Keratinocyte (primary cell): Measurements from ENCODE around the gene NDUFA11.

ENCODE experiments used
- EZH2 ChIP-seq: IDR thresholded peaks from one replicate; pipeline ENCODE4 v1.6.1; 2012; ENCODE audit warnings: inconsistent platforms, mild to moderate bottlenecking, low read length, moderate library complexity
- TF ChIP-seq, protein P1 (sequence below), 3 experiments: IDR thresholded peaks in 1 of 3; conservative IDR thresholded peaks in 1 of 3; optimal IDR thresholded peaks in 1 of 3; 2 replicates in 2 of 3; 3 replicates in 1 of 3; pipeline versions ENCODE3 to v1.5.1; 2011; ENCODE audit warnings: low read length in 3 of 3, mild to moderate bottlenecking in 3 of 3, moderate library complexity in 2 of 3, control low read depth in 1 of 3, inconsistent platforms in 1 of 3; ENCODE audit not compliant: insufficient read depth in 2 of 3; ENCODE audit errors: extremely low read depth in 1 of 3

DNA sequence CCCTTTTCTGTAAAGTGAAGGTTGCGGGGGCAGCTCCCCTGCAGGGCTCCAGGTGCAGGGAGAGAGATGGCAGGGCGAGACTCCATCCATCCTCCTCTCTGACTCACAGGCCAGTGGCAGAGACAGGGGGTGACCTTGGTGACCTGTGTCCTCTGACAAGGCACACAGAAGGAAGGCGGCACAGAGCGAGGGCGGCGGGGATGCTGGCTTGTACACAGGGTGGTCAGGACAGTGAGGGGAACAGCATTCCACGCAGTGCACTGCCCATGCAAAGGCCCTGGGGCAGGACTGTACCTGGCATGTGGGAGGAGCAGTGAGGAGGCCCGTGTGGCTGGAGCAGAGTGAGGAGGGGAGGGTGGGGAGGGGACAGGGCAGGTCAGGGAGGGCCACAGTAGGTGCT is 7.7 kb downstream of the NDUFA11 start:
- TF ChIP-seq, protein P1, sequence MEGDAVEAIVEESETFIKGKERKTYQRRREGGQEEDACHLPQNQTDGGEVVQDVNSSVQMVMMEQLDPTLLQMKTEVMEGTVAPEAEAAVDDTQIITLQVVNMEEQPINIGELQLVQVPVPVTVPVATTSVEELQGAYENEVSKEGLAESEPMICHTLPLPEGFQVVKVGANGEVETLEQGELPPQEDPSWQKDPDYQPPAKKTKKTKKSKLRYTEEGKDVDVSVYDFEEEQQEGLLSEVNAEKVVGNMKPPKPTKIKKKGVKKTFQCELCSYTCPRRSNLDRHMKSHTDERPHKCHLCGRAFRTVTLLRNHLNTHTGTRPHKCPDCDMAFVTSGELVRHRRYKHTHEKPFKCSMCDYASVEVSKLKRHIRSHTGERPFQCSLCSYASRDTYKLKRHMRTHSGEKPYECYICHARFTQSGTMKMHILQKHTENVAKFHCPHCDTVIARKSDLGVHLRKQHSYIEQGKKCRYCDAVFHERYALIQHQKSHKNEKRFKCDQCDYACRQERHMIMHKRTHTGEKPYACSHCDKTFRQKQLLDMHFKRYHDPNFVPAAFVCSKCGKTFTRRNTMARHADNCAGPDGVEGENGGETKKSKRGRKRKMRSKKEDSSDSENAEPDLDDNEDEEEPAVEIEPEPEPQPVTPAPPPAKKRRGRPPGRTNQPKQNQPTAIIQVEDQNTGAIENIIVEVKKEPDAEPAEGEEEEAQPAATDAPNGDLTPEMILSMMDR (optimal IDR thresholded peaks at IDR 0.05 in 1 of 3, IDR thresholded peaks at IDR 0.05 in 1 of 3, conservative IDR thresholded peaks at IDR 0.05 in 1 of 3; ENCODE audit: extremely low read depth in 1 of 3, insufficient read depth in 2 of 3, low read length in 3 of 3): no peak
- TF ChIP-seq EZH2: no peak
